NCI-H128 (cell line): ENCODE measurements around the gene SERGEF.

Experiments used
- DNase-seq: peaks from one replicate; lab custom pipeline; 2025; ENCODE audit not compliant: unreplicated experiment; lab: John Stamatoyannopoulos, UW

The SERGEF gene

DNA sequence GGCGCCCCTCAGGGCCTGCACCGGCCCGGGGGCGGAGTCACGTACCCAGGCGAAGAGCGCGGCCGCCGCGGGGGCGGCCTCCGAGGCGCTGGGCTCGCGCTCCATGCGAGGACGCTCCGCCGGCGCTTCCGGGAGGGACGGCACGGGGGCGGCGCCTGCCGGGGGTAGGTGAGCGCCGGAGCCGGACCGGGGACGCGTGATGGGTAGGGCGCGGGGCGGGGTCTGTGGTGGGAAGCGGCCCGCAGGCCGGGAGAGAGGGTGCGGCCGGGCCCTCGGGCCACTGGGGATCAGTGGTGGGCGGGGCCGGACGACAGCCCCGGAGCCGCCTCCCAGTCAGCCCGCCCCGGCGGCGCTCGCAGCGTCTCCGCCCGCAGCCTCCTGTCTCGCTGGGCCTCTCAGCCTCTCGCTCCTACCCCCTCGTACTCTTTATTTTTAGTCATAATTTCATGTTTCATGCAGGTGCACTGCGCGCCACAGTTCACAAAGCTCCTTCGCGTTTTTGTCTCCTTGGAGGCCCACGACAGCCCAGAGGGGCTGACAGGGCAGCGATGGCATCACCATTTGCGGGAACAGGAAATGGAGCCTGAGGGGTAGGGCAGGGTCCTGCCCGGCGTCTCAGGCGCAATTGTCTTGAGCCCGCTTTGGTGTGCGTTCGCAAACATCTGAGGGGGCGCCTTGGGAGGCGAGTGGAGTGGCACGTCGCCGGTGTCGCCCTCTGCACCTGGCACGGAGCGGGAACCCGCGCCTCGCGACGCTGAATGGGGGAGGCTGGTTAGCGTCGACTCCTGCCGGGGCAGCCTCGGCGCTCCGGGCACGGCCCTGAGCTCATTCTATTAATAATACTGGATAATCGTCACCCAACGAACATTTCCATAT lies at the start of gene SERGEF:
Gene SERGEF (minus strand): TSS at position 142 of the 876 bp plus-strand sequence. CDS start 37 bp downstream, at position 105.
- DNase-seq, result peak; percentile 88

GRCh38 chr11:18061351-18061750 lies 48.5 kb upstream of the SERGEF start:
- no peak for DNase-seq

- DNase-seq, result no peak
These were observed 43.8 kb upstream of the SERGEF start for GRCh38 chr11:18056561-18057181.

GRCh38 chr11:18054511-18055103 lies 41.8 kb upstream of the SERGEF start:
- no peak for DNase-seq

DNA sequence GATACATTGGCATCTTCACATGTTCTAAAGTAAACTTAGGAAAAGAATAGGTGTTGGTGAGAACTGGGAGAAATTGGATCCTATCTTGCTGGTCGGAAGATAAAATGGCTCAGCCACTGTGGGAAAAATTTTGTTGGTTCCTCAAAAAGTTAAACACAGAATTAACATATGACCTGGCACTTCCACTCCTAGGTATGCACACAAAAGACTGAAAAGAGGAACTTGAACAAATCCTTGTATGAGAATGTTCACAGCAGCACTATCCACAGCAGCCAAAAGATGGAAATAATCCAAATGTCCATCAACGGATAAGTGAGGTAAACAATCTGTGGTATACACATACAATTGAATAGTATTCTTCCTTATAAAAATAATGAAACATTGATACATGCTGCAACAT lies 38.0 kb upstream of the SERGEF start:
- no peak for DNase-seq

DNA sequence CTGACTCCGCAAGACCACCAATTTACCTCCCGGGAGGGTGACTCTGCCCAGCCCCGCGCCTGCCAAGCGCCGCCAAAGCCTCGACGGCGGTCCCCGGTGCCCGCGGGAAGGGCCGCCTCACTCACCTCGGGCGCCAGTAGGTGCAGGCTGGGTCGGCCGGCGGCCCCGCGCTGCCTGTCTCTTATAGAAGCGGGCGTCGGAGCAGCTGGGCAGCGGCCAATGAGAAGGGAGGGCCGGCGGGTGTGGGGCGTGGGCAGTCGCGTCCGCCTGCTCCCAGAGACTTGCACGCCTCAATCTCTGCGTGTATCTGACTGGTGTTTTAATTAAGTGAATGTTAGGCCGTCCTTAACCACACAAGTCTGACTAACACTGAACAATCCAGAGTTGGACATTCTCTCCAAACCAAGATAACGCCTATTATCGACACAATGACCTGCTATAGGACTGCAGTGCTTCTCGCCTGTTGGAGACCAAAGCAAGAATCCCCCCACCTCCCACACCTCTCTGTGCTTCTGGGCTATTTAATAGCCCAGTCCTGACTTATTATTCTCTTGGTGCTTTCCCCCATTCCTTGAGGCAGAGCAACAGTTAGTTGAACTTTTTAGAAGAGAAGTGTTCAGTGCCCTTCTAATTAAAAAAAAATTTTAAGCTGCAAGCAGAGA lies 33.4 kb upstream of the SERGEF start, which contains the start of gene TPH1:
Gene TPH1 (minus strand): TSS at position 154 of the 662 bp plus-strand sequence. CDS start 5,507 bp downstream, outside the sequence.
- DNase-seq, result no peak

GRCh38 chr11:18036456-18036855 lies 23.6 kb upstream of the SERGEF start:
- DNase-seq, result no peak

DNA sequence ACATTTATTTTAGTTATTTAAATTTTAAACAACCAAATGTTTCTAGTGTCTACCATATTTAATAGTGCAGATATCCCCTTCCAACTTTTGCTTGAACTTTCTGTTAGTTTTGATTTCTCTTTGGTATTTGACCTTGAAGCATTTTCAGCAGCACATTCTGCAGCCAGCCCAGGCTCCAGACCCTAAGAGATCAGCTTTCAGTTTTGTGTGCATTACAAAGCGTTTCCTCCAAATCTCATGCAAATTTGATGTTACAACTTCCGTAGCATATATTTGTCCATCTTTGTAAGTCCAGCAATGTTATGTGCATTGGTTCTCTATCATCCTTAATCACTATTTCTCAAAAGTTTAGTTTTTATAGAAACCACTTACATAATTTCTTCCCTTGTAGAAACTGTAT lies 14.6 kb upstream of the SERGEF start:
- DNase-seq, result no peak

GRCh38 chr11:18022419-18022818 lies 9.6 kb upstream of the SERGEF start:
- no peak for DNase-seq

GRCh38 chr11:18019650-18020049 lies 6.8 kb upstream of the SERGEF start:
- DNase-seq, result no peak

DNA sequence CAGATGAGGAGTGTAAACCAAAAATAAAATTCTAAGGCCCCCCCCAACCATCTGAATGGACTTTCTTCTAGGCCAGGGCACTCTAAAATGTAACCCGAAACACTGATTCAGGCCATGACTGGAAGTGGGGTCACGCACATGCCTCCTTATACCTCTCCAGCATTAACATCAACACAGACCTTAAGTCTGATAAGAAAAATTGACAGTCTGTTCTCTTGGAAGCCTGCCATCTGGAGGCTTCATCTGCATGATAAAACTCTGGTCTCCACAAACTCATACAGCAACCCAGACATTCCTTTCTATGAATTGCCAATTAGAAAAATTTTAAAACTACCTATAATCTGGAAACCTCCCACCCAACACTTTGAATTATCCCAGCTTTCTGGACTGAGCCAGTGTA lies 3.9 kb upstream of the SERGEF start:
- DNase-seq, result no peak

DNA sequence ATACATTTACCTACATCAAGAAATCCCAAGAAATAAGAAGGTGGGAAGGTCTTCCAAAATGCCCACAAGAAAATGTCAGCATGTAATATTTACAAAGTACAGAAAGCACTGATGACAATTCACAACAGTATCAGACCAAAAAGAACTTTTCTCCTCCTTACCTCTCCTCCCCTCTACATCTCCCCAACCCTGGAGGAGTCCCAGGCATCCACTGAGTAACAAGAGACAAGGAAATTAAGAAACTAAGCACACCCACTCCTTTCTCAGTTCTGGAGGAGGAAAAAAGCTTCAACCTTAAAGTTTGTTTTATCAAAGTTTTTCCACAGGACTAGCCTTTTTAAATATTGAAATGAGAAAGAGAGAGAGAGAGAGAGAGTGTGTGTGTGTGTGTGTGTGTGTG lies 2.0 kb upstream of the SERGEF start:
- no peak for DNase-seq

GRCh38 chr11:18013790-18014507 lies 1.1 kb upstream of the SERGEF start:
- no peak for DNase-seq

- no peak for DNase-seq
These were observed 533 bp downstream of the SERGEF start for GRCh38 chr11:18012122-18012905.

DNA sequence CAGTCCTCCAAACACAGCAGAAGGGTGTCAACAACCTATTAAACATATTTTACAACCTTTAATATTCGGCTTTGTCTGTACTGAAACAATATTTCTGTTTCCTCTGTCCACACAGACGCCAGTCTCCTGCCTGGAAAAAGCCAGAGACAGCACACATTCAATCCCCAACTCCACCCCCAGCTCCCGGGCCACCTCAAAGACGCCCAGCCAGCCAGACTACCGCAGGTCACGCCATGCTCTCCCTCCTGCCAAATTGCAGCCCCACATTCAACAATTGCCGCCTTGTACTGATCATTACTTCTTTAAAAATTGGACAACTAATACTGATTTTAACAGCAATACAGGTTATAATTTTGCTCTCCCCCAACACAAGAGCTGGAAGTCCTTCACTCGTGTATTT lies 1.2 kb downstream of the SERGEF start:
- no peak for DNase-seq

GRCh38 chr11:18010977-18011586 lies 1.8 kb downstream of the SERGEF start:
- DNase-seq, result no peak

DNA sequence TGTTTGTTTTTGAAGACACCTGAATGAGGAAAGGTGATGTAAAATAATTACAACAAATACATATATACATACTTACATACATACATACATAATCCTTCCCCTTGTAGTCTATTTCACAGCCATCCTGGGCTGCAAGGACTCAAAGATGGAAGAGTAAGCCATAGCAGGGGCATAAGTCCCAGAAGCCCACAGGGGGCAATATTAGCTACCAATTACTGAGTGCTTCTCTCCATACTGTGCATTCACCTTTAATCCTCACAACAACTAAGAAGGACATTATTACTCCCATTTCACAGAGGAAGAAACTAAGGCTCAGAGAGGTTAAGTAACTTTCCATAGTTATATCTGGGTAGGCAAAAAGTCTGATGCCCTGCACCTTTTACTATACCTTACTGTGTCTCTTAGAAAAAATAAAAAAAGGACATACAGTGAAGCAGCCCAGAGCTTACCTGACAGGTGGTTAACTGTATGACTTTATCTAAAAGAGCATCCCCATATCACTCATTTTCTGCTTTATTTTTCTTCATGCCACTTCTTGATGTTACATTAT lies 2.7 kb downstream of the SERGEF start:
- DNase-seq, result no peak

- no peak for DNase-seq
These were observed 7.3 kb downstream of the SERGEF start for GRCh38 chr11:18005376-18006129.

DNA sequence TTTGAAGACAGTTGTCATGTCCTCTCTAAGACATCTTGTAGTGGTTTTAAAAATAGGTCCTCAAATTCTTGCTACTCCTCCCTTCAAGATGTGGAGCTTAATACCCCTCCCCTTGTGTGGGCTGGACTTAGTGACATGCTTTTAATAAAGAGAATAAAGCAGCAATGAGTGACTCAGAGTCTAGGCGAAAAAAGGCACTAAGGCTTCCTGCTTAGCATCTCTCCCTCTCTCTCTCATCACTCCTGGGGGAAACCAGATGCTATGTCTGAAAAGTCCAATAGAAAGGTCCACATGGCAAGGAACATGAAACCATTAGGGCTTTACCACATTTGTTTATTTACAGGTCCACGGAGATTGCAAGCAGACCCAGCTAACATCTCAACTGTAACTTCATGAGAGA lies 11.7 kb downstream of the SERGEF start:
- DNase-seq, result no peak
